HL-60 (cell line): ENCODE results near the gene ADAM15.

Source experiments
- POLR2AphosphoS5 ChIP-seq: IDR thresholded peaks from 2 replicates; pipeline ENCODE4 v1.6.1; 2012; ENCODE audit warnings: low read depth
- TF ChIP-seq, protein P1 (sequence below): IDR thresholded peaks from one replicate; pipeline ENCODE4 v1.5.1; 2011; ENCODE audit warnings: low read length, control low read depth, inconsistent platforms; ENCODE audit not compliant: insufficient read depth
- TF ChIP-seq, protein P2 (sequence below): IDR thresholded peaks from 2 replicates; pipeline ENCODE4 v1.6.1; 2012; ENCODE audit warnings: low read depth; ENCODE audit not compliant: insufficient replicate concordance

DNA sequence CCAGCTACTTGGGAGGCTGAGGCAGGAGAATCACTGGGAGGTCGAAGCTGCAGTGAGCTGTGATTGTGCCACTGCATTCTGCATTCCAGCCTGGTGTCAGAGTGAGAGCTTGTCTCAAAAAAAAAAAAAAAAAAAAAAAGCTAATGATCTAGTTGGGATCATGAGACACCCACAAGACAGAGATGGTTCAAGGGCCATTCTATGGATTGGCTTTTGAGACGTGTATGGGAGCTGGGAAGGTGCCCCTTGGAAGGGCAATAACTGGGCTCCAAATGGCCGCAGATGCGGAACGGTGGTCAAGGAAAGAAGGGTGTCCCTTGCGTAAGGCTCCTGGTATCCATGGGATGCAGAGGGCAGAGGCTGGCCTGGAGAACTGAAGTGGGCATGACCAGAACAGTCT, 6.8 kb upstream of the ADAM15 start:
- TF ChIP-seq, protein P1, sequence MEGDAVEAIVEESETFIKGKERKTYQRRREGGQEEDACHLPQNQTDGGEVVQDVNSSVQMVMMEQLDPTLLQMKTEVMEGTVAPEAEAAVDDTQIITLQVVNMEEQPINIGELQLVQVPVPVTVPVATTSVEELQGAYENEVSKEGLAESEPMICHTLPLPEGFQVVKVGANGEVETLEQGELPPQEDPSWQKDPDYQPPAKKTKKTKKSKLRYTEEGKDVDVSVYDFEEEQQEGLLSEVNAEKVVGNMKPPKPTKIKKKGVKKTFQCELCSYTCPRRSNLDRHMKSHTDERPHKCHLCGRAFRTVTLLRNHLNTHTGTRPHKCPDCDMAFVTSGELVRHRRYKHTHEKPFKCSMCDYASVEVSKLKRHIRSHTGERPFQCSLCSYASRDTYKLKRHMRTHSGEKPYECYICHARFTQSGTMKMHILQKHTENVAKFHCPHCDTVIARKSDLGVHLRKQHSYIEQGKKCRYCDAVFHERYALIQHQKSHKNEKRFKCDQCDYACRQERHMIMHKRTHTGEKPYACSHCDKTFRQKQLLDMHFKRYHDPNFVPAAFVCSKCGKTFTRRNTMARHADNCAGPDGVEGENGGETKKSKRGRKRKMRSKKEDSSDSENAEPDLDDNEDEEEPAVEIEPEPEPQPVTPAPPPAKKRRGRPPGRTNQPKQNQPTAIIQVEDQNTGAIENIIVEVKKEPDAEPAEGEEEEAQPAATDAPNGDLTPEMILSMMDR, result no peak
- no peak for TF ChIP-seq POLR2AphosphoS5
- TF ChIP-seq, protein P2, sequence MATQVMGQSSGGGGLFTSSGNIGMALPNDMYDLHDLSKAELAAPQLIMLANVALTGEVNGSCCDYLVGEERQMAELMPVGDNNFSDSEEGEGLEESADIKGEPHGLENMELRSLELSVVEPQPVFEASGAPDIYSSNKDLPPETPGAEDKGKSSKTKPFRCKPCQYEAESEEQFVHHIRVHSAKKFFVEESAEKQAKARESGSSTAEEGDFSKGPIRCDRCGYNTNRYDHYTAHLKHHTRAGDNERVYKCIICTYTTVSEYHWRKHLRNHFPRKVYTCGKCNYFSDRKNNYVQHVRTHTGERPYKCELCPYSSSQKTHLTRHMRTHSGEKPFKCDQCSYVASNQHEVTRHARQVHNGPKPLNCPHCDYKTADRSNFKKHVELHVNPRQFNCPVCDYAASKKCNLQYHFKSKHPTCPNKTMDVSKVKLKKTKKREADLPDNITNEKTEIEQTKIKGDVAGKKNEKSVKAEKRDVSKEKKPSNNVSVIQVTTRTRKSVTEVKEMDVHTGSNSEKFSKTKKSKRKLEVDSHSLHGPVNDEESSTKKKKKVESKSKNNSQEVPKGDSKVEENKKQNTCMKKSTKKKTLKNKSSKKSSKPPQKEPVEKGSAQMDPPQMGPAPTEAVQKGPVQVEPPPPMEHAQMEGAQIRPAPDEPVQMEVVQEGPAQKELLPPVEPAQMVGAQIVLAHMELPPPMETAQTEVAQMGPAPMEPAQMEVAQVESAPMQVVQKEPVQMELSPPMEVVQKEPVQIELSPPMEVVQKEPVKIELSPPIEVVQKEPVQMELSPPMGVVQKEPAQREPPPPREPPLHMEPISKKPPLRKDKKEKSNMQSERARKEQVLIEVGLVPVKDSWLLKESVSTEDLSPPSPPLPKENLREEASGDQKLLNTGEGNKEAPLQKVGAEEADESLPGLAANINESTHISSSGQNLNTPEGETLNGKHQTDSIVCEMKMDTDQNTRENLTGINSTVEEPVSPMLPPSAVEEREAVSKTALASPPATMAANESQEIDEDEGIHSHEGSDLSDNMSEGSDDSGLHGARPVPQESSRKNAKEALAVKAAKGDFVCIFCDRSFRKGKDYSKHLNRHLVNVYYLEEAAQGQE, result no peak
